GM19238 (cell line): Measurements from ENCODE around the gene PPP2R3C.
"Not testable (repeated sequence)": the region's sequence is repeated elsewhere in the genome, so short reads cannot be mapped to it uniquely, and the experiment has no call there.

Experiments
- DNase-seq: peaks from one replicate; pipeline ENCODE4 v3.0.0; 2011; ENCODE audit warnings: low spot score; ENCODE audit not compliant: insufficient read length

PPP2R3C gene

DNA sequence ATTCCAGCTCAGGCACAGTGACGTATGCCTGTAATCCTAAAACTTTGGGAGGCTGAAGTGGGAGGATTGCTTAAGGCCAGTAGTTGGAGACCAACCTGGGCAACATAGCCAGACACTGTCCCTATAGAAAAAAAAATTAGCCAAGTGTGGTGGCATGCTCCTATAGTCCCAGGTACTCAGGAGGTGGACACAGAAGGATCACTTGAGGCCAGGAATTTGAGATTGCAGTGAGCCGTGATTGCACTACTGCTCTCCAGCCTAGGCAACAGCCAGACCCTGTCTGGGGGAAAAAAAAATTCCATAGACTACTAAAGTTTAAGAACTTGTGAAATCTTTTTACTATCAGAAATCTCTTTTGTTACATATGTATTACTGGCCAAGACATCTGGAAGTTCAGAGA lies 69.2 kb downstream of the PPP2R3C start:
- DNase-seq, result no peak

GRCh38 chr14:35051796-35052195 lies 70.0 kb downstream of the PPP2R3C start:
- no peak for DNase-seq

DNA sequence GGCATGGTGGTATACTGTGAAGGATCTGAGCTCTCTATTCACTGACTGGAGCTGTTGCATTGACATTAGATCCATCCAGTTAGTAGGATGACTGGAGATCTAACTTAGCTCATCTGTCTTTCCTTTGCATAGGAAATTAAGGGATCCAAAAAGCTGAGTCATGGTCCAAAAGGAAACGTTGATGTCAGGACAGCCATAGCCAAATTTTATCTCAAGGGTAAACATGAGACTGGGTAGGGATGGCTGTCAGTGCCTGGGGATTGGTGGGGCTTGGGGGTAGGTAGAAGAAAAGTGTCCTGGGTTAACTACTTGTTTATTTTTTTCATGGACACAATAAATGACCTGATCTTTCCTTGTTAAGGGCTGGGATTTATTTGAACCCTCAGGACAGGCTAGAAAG lies 71.1 kb downstream of the PPP2R3C start:
- no peak for DNase-seq

DNA sequence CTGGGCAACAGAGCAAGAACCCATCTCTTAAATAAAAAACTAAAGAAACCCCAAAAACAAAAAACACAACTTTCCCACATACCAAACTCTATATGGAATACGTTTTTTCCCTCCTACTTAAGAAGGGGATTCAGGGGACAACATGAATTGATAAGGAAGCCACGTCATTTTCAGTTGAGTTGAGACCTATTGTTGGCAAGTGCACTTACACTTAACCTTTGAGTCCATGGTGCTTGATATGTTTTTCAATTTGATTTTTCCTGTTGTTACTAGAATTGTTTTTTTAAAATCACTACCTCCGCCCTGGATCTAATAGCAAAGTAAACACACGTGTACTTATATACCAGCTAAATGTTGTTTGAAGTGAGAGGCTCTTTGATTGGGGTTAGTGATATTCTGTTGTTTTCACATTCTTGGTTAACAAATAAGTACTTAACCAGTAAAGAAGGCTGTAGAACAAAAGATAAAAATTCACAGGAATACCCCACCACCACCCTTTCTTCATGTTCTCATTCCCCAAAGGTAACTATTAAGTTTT lies 73.7 kb downstream of the PPP2R3C start:
- no peak for DNase-seq

DNA sequence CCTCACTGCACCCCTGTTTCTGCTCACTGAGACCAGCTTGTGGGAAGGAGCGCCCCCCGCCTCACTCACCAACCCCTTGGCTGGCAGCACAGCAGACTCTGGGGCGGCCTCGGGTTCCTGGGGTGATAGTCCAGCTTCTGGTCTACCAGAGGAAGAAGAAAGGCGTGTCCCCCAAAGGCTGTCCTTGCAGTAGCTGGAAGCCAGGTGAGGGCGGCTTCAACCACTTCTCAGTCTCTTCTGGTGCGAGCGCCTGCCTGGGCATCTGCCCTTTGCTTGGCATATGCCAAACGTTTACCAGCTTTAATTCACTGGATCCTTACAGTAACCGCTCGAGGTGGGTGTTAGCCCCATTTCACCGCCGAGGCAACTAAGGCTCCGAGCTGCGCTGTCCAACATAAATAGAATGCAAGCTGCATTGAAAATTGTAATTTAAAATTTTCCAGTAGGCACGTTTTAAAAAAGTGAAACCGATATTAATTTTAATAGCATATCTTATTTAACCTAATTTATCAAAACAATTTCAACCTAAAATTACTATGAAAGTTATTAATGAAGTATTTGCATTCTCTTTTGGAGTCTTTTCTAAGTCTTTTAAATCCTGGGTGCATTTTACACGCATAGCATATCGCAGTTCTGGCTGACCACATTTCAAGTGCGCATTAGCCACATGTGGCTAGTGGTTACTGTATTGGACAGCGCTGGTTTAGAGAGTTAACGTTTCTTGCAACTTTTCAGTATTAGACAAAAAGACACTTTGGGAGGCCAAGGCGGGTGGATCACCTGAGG lies 74.8 kb downstream of the PPP2R3C start:
- no peak for DNase-seq

DNA sequence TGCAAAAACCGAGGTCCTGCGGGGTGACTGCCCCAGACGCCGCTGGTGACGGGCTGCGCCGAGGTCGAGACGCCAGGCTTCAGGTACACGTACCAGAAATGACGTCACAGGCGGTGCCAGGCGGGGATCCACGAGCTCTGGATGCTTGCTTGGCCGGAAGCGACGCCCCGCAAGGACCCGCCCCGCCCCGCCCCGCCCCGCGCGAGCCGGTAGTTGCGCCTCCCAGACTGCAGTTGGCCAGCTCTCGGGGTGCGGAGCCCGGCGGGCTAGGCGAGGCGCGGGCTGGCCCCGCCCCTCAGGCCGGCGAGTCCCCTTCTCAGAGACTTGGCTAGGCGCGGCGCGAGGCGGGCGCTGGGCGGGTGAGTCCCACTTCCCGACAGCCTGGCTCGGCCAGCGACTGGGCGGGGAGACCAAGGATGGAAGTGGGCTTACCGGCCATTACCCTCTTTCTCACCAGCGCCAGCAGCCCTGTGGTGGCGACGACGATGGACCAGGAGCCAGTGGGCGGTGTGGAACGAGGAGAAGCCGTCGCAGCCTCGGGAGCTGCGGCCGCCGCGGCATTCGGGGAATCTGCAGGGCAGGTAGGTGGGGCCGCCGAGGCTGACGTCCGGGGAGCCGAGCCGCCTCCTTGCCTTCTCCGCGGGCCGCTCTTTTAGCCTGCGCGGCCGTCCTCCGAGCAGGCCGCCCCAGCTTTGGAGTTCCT lies 75.6 kb downstream of the PPP2R3C start, which contains the start of gene FAM177A1:
FAM177A1 (plus strand) TSS at position 225 of the 703 bp plus-strand sequence; CDS start at position 417, 192 bp downstream.
- peak; percentile 95 for DNase-seq

DNA sequence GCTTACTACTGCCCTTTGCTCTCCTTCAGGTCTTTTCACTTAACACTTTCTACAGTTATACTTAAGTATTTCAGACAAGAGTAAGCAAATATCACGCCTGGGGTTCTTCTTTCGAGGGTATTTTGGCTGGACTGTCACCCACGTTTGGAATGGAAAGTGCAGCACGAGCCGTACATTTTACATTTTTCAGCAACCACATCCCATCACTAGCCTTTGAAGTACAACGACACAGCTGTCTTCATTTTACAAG lies 76.1 kb downstream of the PPP2R3C start:
- peak; percentile 7 for DNase-seq

DNA sequence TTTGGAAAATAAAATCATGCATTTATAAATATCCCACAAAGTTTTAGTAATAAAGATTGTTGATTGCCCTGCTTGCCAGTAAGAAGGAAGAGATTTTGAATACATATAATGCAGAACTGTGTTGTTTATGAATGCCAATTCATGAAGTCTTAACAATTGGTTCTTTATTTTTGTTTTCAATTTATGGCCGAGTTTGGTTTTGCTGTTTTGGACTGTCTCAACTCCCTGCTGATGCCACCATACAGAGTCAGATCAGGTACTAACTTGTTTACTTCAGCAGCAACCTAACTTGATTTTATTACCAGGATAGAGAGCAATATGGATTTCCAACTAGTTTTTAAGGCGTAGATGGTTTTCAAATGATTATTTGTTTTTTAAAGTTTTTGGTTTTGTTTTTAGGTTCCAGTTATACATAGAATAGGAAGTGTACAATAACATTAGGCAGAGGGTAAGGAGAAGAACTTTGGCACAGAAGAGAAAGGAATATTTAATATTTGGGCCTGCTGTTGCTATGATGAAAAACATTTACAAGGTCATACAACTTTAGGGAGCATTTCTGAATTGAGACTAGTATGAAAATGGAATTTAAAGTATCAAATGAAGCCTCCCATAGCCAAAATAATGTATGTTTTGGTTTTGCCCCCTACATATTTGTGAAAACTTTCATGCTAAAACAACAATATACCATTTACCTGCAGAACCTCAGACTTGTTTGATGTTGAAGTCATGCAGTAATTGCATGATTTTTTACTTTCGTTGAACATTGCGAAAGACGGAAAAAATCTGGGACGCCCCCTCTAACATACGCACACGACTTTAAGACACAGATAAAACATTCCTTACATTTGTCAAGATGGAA lies 76.6 kb downstream of the PPP2R3C start:
- no peak for DNase-seq

DNA sequence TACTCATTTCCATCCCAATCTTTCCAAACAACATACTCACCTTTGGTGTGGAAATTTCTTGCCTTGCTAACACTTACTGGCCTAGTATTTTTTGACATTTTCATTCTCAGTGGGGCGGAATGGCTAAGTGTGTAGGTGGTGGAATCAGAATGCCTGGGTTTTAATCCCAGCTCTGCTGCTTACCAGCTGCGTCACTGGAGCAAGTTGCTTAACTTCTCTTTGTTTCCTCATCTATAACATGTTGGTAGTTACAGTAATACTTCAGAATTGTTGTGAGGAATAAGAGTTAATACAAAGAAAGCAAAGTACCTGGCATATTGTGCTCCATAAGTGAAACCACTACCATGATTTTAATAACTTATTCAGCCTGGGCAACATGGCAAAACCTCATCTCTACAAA lies 78.7 kb downstream of the PPP2R3C start:
- no peak for DNase-seq

- DNase-seq, result no peak
Measured at GRCh38 chr14:35042632-35043031, 79.2 kb downstream of the PPP2R3C start.

DNA sequence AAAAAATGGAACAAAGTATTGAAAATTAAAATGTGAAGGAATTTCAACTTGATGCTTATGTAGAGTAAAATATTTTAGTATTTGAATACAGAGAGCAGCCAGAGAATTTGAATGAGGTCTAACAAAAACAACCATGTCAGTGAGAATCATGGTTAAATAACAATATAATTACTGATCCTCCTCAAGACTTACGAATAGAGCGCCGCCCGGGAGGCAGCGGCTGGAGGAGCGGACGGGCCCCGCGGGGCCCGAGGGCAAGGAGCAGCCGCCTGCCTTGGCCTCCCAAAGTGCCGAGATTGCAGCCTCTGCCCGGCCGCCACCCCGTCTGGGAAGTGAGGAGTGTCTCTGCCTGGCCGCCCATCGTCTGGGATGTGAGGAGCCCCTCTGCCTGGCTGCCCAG lies 83.5 kb downstream of the PPP2R3C start:
- not testable (repeated sequence) for DNase-seq
